ENCODE data around the gene ENAH. TPM values are rescaled to one million over a fixed set of nuclear protein-coding genes. Genes with fewer than 3 reads are reported as not detected.
A peak's percentile ranks its signal among the peaks of the same experiment; 100 is the strongest.

The ENAH gene
- total and polyA plus RNA-seq, 2 donors (not counting 1 experiment from before 2014, with no cell fraction given): 1.3 to 1.6 TPM

- no peaks in the 10 kb centered on the region for H3K79me2 ChIP-seq (ENCODE audit: control insufficient read depth, insufficient read depth, low read length)
- Mint-ChIP-seq H3K27ac (no peak overlapping the region), H3K9me3 (ENCODE audit: insufficient read depth) (no peaks in the 10 kb centered on the region), H3K4me3 (peak overlapping the region; percentile 95), H3K4me1 (peaks cover 13% of the 10 kb centered on the region), H3K27me3 (peaks cover 27% of the 10 kb centered on the region)
- peaks cover 9 to 19% of the 10 kb centered on the region in 2 donors for H3K4me1 ChIP-seq (ENCODE audit: control insufficient read depth in 2 of 2, insufficient read depth in 2 of 2, low read length in 2 of 2)
- CTCF ChIA-PET: interaction anchor here (0.7 kb wide), 1 partner anchor 1207 kb away, joined by 3 read pairs; no protein-coding TSS in a partner anchor
- no peak for DNase-seq
- peaks cover 0 to 10% (median 6%) of the 10 kb centered on the region in 4 experiments for H3K27me3 ChIP-seq (replicated peaks in 1 of 4; ENCODE audit: control extremely low read depth in 1 of 4, control insufficient read depth in 3 of 4, insufficient read depth in 4 of 4, low read length in 3 of 4)
- H3K27ac ChIP-seq (ENCODE audit: low read length in 2 of 2): no peak overlapping the region
- intact Hi-C loops (cut with micrococcal nuclease): loop anchor here (10.0 kb wide), 1 partner anchor 107 kb away; no protein-coding TSS in a partner anchor
- peaks cover 0 to 4% (median 0%) of the 10 kb centered on the region in 3 donors for H3K9me3 ChIP-seq (ENCODE audit: control extremely low read depth in 1 of 3, control insufficient read depth in 2 of 3, insufficient read depth in 1 of 3, low read length in 2 of 3)
- ATAC-seq (ENCODE audit: low read depth): no peak
- POLR2A ChIA-PET: interaction anchor here (0.6 kb wide), 1 partner anchor 105 kb away, joined by 3 read pairs; no protein-coding TSS in a partner anchor
- TF ChIP-seq EZH2 (IDR thresholded peaks at IDR 0.05; ENCODE audit: borderline replicate concordance, insufficient read depth, low read depth, low read length, poor library complexity, severe bottlenecking) (no peak), CTCF (IDR thresholded peaks at IDR 0.05) (no peak)
- no peaks in the 10 kb centered on the region for H3K36me3 ChIP-seq (replicated peaks in 1 of 2; ENCODE audit: control extremely low read depth in 1 of 2, control insufficient read depth in 1 of 2, extremely low read depth in 1 of 2, insufficient read depth in 2 of 2, low read length in 1 of 2)
- 100% methylated on average over 2 of the region's 8 CpGs for WGBS (ENCODE audit: insufficient coverage)
- H3K4me2 ChIP-seq (replicated peaks; ENCODE audit: low read depth, low read length, poor library complexity, severe bottlenecking): peak overlapping the region; percentile 97
- no peak overlapping the region for H3K9ac ChIP-seq (ENCODE audit: low read length)
- H4K20me1 ChIP-seq (ENCODE audit: control insufficient read depth, insufficient read depth, low read length, poor library complexity, severe bottlenecking): no peaks in the 10 kb centered on the region
- H2AFZ ChIP-seq (ENCODE audit: insufficient read depth, low read depth, low read length, poor library complexity, severe bottlenecking): no peak overlapping the region
- no peak overlapping the region for H3K4me3 ChIP-seq (ENCODE audit: control extremely low read depth in 1 of 5, extremely low read depth in 1 of 5, insufficient read depth in 1 of 5, low read depth in 2 of 5, low read length in 4 of 5)
These were observed 1.5 kb downstream of the ENAH start for GRCh38 chr1:225651376-225651871.

- Histone ChIP-seq H3K27me3 (replicated peaks in 1 of 4; ENCODE audit: control extremely low read depth in 1 of 4, control insufficient read depth in 3 of 4, insufficient read depth in 4 of 4, low read length in 3 of 4) (peaks cover 0 to 10% (median 6%) of the 10 kb centered on the region in 4 experiments), H3K9me3 (ENCODE audit: control extremely low read depth in 1 of 3, control insufficient read depth in 2 of 3, insufficient read depth in 1 of 3, low read length in 2 of 3) (peaks cover 0 to 4% (median 0%) of the 10 kb centered on the region in 3 donors), H3K79me2 (ENCODE audit: control insufficient read depth, insufficient read depth, low read length) (no peaks in the 10 kb centered on the region), H3K27ac (ENCODE audit: low read length in 2 of 2) (no peak overlapping the region), H3K4me2 (replicated peaks; ENCODE audit: low read depth, low read length, poor library complexity, severe bottlenecking) (no peak overlapping the region), H4K20me1 (ENCODE audit: control insufficient read depth, insufficient read depth, low read length, poor library complexity, severe bottlenecking) (no peaks in the 10 kb centered on the region), H2AFZ (ENCODE audit: insufficient read depth, low read depth, low read length, poor library complexity, severe bottlenecking) (no peak overlapping the region), H3K4me3 (ENCODE audit: control extremely low read depth in 1 of 5, extremely low read depth in 1 of 5, insufficient read depth in 1 of 5, low read depth in 2 of 5, low read length in 4 of 5) (no peak overlapping the region), H3K9ac (ENCODE audit: low read length) (no peak overlapping the region), H3K36me3 (replicated peaks in 1 of 2; ENCODE audit: control extremely low read depth in 1 of 2, control insufficient read depth in 1 of 2, extremely low read depth in 1 of 2, insufficient read depth in 2 of 2, low read length in 1 of 2) (no peaks in the 10 kb centered on the region), H3K4me1 (ENCODE audit: control insufficient read depth in 2 of 2, insufficient read depth in 2 of 2, low read length in 2 of 2) (peaks cover 9 to 19% of the 10 kb centered on the region in 2 donors)
- H3K27me3 Mint-ChIP-seq: peaks cover 31% of the 10 kb centered on the region
- no peak overlapping the region for H3K27ac Mint-ChIP-seq
- H3K4me3 Mint-ChIP-seq: no peak overlapping the region
- CTCF ChIA-PET: interaction anchor here (0.7 to 1.1 kb wide), 2 partner anchors 13 to 1033 kb away, joined by 3 read pairs; no protein-coding TSS in a partner anchor
- no peaks in the 10 kb centered on the region for H3K9me3 Mint-ChIP-seq (ENCODE audit: insufficient read depth)
- ATAC-seq (ENCODE audit: low read depth) (no peak), DNase-seq (no peak)
- WGBS (ENCODE audit: insufficient coverage): 89% methylated on average over 3 of the region's 5 CpGs
- peaks cover 13% of the 10 kb centered on the region for H3K4me1 Mint-ChIP-seq
- intact Hi-C loops (cut with micrococcal nuclease): loop anchor here (10.0 kb wide), 1 partner anchor 105 kb away; no protein-coding TSS in a partner anchor
- POLR2A ChIA-PET: no interaction called here
- TF ChIP-seq CTCF (IDR thresholded peaks at IDR 0.05) (no peak), EZH2 (IDR thresholded peaks at IDR 0.05; ENCODE audit: borderline replicate concordance, insufficient read depth, low read depth, low read length, poor library complexity, severe bottlenecking) (no peak)
These were observed 2.7 kb downstream of the ENAH start for GRCh38 chr1:225650179-225650578.

Data from B cell (primary cell).